Nephron progenitor cell (in vitro differentiated cells): Measurements from ENCODE around the gene GGTA1.

Experiments used
- DNase-seq: peaks from one replicate; pipeline ENCODE4 v3.0.0; 2021
- H3K27ac Mint-ChIP-seq: 2 replicates; pipeline ENCODE4 v1.8.0; 2021; ENCODE audit warnings: mild to moderate bottlenecking, moderate library complexity, mixed read lengths
- H3K27me3 Mint-ChIP-seq: 2 replicates; pipeline ENCODE4 v1.8.0; 2021; ENCODE audit warnings: mild to moderate bottlenecking, low read depth, mixed read lengths; ENCODE audit not compliant: poor library complexity
- H3K36me3 Mint-ChIP-seq: 2 replicates; pipeline ENCODE4 v1.8.0; 2021; ENCODE audit warnings: low read depth, mixed read lengths
- H3K4me1 Mint-ChIP-seq: 2 replicates; pipeline ENCODE4 v1.8.0; 2021; ENCODE audit warnings: mixed read lengths
- H3K4me3 Mint-ChIP-seq: 2 replicates; pipeline ENCODE4 v1.8.0; 2021; ENCODE audit warnings: mild to moderate bottlenecking, moderate library complexity, mixed read lengths
- H3K9me3 Mint-ChIP-seq: 2 replicates; pipeline ENCODE4 v1.8.0; 2021; ENCODE audit warnings: mild to moderate bottlenecking, moderate library complexity, mixed read lengths
- TF ChIP-seq, protein P1 (sequence below): fragments of 200-600 bp; sonication (generic); IDR thresholded peaks from 2 replicates; pipeline ENCODE4 v1.5.0; 2021; ENCODE audit warnings: antibody characterized with exemption

Gene GGTA1

GRCh38 chr9:121474231-121474947 lies 25.3 kb downstream of the GGTA1 start:
- no peak for DNase-seq
- Mint-ChIP-seq H3K9me3 (no peaks in the 10 kb centered on the region), H3K36me3 (no peaks in the 10 kb centered on the region), H3K27ac (no peak overlapping the region), H3K4me3 (no peak overlapping the region), H3K27me3 (peaks cover 19% of the 10 kb centered on the region), H3K4me1 (peaks cover 12% of the 10 kb centered on the region)
- TF ChIP-seq, protein P1, sequence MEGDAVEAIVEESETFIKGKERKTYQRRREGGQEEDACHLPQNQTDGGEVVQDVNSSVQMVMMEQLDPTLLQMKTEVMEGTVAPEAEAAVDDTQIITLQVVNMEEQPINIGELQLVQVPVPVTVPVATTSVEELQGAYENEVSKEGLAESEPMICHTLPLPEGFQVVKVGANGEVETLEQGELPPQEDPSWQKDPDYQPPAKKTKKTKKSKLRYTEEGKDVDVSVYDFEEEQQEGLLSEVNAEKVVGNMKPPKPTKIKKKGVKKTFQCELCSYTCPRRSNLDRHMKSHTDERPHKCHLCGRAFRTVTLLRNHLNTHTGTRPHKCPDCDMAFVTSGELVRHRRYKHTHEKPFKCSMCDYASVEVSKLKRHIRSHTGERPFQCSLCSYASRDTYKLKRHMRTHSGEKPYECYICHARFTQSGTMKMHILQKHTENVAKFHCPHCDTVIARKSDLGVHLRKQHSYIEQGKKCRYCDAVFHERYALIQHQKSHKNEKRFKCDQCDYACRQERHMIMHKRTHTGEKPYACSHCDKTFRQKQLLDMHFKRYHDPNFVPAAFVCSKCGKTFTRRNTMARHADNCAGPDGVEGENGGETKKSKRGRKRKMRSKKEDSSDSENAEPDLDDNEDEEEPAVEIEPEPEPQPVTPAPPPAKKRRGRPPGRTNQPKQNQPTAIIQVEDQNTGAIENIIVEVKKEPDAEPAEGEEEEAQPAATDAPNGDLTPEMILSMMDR: no peak

GRCh38 chr9:121473229-121473628 lies 26.4 kb downstream of the GGTA1 start:
- Mint-ChIP-seq H3K36me3 (no peaks in the 10 kb centered on the region), H3K9me3 (no peaks in the 10 kb centered on the region), H3K27ac (no peak overlapping the region), H3K27me3 (peaks cover 15% of the 10 kb centered on the region), H3K4me1 (peaks cover under 1% of the 10 kb centered on the region), H3K4me3 (no peak overlapping the region)
- no peak for DNase-seq
- TF ChIP-seq, protein P1: no peak

GRCh38 chr9:121472446-121472845 lies 27.2 kb downstream of the GGTA1 start:
- DNase-seq: no peak
- H3K4me1 Mint-ChIP-seq: no peaks in the 10 kb centered on the region
- no peak overlapping the region for H3K4me3 Mint-ChIP-seq
- TF ChIP-seq, protein P1: no peak
- H3K27me3 Mint-ChIP-seq: peaks cover 12% of the 10 kb centered on the region
- no peaks in the 10 kb centered on the region for H3K36me3 Mint-ChIP-seq
- H3K9me3 Mint-ChIP-seq: no peaks in the 10 kb centered on the region
- H3K27ac Mint-ChIP-seq: no peak overlapping the region

GRCh38 chr9:121466142-121466541 lies 33.5 kb downstream of the GGTA1 start:
- Mint-ChIP-seq H3K27ac (no peak overlapping the region), H3K36me3 (no peaks in the 10 kb centered on the region), H3K9me3 (no peaks in the 10 kb centered on the region), H3K27me3 (peaks cover 24% of the 10 kb centered on the region), H3K4me3 (no peak overlapping the region), H3K4me1 (no peaks in the 10 kb centered on the region)
- no peak for DNase-seq
- TF ChIP-seq, protein P1: no peak

DNA sequence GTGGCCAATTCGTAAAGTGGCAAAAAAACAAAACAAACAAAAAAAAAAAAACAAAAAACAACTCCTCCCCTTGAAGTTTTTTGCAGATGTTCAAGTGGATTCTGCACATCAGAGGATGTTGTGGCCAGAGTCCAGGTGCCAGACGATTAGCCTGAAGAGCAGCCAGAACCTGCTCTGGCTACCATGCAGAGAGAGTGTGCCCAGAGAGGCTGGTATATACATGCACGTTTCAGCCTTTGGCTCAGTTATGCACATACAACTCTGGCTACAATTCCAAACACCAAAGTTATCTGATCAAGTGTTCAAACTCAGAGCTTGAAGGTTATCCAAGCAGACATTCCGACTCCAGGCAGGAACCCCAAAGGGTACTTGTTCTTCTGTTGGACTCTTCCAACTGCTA lies 34.7 kb downstream of the GGTA1 start:
- TF ChIP-seq, protein P1: no peak
- Mint-ChIP-seq H3K27ac (no peak overlapping the region), H3K4me3 (no peak overlapping the region), H3K27me3 (peaks cover 28% of the 10 kb centered on the region), H3K9me3 (no peaks in the 10 kb centered on the region), H3K36me3 (no peaks in the 10 kb centered on the region), H3K4me1 (no peaks in the 10 kb centered on the region)
- DNase-seq: no peak
